ENCODE results near the gene MBTPS1. TPM values are rescaled to one million over a fixed set of nuclear protein-coding genes. Genes with fewer than 3 reads are reported as not detected.

MBTPS1 gene
- total and polyA plus RNA-seq, 2 experiments from 2014 or later = 18.1 to 49.3 TPM

- H3K27me3 ChIP-seq (ENCODE audit: insufficient read depth) = no peaks in the 10 kb centered on the region
- H3F3A ChIP-seq (replicated peaks; ENCODE audit: low read depth) = no peaks in the 10 kb centered on the region
- H3K4me3 ChIP-seq = no peak overlapping the region
- DNase-seq (ENCODE audit: low spot score) = no peak
- no peak overlapping the region for H3K4me3 Mint-ChIP-seq
- ATAC-seq = peak; percentile 28; the same call in 1 of the 3 replicates
- H3K27ac ChIP-seq (ENCODE audit: low read depth) = no peak overlapping the region
- H3K9me3 Mint-ChIP-seq = no peaks in the 10 kb centered on the region
- peaks cover 3% of the 10 kb centered on the region for H4K20me1 ChIP-seq (replicated peaks; ENCODE audit: insufficient read depth)
- TF ChIP-seq ETS1 (IDR thresholded peaks at IDR 0.05) (no peak), CTCF (conservative IDR thresholded peaks at IDR 0.05; ENCODE audit: low read depth in 2 of 2) (no peak), EZH2phosphoT487 (IDR thresholded peaks at IDR 0.05; ENCODE audit: unreplicated experiment) (no peak), CREB1 (CRISPR knock-in tag; IDR thresholded peaks at IDR 0.05; ENCODE audit: low read depth) (no peak), POLR2AphosphoS5 (IDR thresholded peaks at IDR 0.05; ENCODE audit: low read depth) (no peak), ZNF114 (CRISPR knock-in tag; IDR thresholded peaks at IDR 0.05) (no peak)
- H3K4me2 ChIP-seq = no peak overlapping the region
- no peaks in the 10 kb centered on the region for H3K79me2 ChIP-seq (replicated peaks; ENCODE audit: insufficient read depth)
- H3K27ac Mint-ChIP-seq = peak overlapping the region; percentile 65; the same call in 1 of the 2 replicates
- no peaks in the 10 kb centered on the region for H3K4me1 ChIP-seq (ENCODE audit: insufficient read depth)
- H3K36me3 ChIP-seq (ENCODE audit: insufficient read depth) = 0 out of 2 replicates have a peak, but pooled peaks cover 3% of the 10 kb centered on the region
- no peak overlapping the region for H2AFZ ChIP-seq
- H3K36me3 Mint-ChIP-seq (ENCODE audit: low read depth) = peaks cover 71% of the 10 kb centered on the region
- no peaks in the 10 kb centered on the region for H3K4me1 Mint-ChIP-seq
- H3K27me3 Mint-ChIP-seq (ENCODE audit: insufficient read depth, low read depth, poor library complexity) = peaks cover 9% of the 10 kb centered on the region
- H3K9me2 ChIP-seq (ENCODE audit: insufficient read depth) = no peaks in the 10 kb centered on the region
Measured at GRCh38 chr16:84055801-84056634, 60.7 kb downstream of the MBTPS1 start.

DNA sequence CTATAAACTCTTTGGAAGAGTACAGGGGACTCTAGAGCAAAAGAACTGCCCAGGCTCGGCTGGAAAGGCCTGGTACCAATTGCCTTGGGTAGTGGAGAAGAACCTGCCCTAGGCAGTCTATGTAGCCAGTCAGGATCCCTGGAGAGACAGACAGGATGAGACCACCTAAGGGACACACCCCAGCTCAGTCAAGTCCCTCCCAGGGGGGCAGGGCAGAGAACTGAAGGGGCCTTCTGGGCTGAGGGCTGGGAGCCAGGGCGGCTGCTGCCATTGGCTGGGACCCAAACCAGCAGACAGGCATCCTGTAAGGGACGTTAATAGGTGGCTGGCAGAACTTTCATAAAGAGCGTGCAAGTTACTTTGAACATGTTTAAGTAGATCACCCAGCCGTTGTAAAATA, 61.4 kb downstream of the MBTPS1 start:
- no peak overlapping the region for H3K27ac ChIP-seq (ENCODE audit: low read depth)
- Mint-ChIP-seq H3K9me3 (no peaks in the 10 kb centered on the region; the same call in 2 of the 3 replicates), H3K4me3 (no peak overlapping the region), H3K27me3 (ENCODE audit: insufficient read depth, low read depth, poor library complexity) (peaks cover 9% of the 10 kb centered on the region), H3K36me3 (ENCODE audit: low read depth) (peaks cover 68% of the 10 kb centered on the region), H3K27ac (no peak overlapping the region; the same call in 1 of the 2 replicates), H3K4me1 (no peaks in the 10 kb centered on the region)
- ATAC-seq (no peak), DNase-seq (ENCODE audit: low spot score) (no peak)
- H3K36me3 ChIP-seq (ENCODE audit: insufficient read depth) = no peaks in the 10 kb centered on the region
- H3K9me2 ChIP-seq (ENCODE audit: insufficient read depth) = no peaks in the 10 kb centered on the region
- H3K27me3 ChIP-seq (ENCODE audit: insufficient read depth) = no peaks in the 10 kb centered on the region
- no peaks in the 10 kb centered on the region for H3F3A ChIP-seq (replicated peaks; ENCODE audit: low read depth)
- H4K20me1 ChIP-seq (replicated peaks; ENCODE audit: insufficient read depth) = no peaks in the 10 kb centered on the region
- no peak overlapping the region for H3K4me3 ChIP-seq
- H3K79me2 ChIP-seq (replicated peaks; ENCODE audit: insufficient read depth) = no peaks in the 10 kb centered on the region
- no peak overlapping the region for H3K4me2 ChIP-seq
- H3K4me1 ChIP-seq (ENCODE audit: insufficient read depth) = no peaks in the 10 kb centered on the region
- H2AFZ ChIP-seq = no peak overlapping the region
- TF ChIP-seq CREB1 (CRISPR knock-in tag; IDR thresholded peaks at IDR 0.05; ENCODE audit: low read depth) = no peak
- no peak for TF ChIP-seq POLR2AphosphoS5 (IDR thresholded peaks at IDR 0.05; ENCODE audit: low read depth)
- TF ChIP-seq, protein P1, sequence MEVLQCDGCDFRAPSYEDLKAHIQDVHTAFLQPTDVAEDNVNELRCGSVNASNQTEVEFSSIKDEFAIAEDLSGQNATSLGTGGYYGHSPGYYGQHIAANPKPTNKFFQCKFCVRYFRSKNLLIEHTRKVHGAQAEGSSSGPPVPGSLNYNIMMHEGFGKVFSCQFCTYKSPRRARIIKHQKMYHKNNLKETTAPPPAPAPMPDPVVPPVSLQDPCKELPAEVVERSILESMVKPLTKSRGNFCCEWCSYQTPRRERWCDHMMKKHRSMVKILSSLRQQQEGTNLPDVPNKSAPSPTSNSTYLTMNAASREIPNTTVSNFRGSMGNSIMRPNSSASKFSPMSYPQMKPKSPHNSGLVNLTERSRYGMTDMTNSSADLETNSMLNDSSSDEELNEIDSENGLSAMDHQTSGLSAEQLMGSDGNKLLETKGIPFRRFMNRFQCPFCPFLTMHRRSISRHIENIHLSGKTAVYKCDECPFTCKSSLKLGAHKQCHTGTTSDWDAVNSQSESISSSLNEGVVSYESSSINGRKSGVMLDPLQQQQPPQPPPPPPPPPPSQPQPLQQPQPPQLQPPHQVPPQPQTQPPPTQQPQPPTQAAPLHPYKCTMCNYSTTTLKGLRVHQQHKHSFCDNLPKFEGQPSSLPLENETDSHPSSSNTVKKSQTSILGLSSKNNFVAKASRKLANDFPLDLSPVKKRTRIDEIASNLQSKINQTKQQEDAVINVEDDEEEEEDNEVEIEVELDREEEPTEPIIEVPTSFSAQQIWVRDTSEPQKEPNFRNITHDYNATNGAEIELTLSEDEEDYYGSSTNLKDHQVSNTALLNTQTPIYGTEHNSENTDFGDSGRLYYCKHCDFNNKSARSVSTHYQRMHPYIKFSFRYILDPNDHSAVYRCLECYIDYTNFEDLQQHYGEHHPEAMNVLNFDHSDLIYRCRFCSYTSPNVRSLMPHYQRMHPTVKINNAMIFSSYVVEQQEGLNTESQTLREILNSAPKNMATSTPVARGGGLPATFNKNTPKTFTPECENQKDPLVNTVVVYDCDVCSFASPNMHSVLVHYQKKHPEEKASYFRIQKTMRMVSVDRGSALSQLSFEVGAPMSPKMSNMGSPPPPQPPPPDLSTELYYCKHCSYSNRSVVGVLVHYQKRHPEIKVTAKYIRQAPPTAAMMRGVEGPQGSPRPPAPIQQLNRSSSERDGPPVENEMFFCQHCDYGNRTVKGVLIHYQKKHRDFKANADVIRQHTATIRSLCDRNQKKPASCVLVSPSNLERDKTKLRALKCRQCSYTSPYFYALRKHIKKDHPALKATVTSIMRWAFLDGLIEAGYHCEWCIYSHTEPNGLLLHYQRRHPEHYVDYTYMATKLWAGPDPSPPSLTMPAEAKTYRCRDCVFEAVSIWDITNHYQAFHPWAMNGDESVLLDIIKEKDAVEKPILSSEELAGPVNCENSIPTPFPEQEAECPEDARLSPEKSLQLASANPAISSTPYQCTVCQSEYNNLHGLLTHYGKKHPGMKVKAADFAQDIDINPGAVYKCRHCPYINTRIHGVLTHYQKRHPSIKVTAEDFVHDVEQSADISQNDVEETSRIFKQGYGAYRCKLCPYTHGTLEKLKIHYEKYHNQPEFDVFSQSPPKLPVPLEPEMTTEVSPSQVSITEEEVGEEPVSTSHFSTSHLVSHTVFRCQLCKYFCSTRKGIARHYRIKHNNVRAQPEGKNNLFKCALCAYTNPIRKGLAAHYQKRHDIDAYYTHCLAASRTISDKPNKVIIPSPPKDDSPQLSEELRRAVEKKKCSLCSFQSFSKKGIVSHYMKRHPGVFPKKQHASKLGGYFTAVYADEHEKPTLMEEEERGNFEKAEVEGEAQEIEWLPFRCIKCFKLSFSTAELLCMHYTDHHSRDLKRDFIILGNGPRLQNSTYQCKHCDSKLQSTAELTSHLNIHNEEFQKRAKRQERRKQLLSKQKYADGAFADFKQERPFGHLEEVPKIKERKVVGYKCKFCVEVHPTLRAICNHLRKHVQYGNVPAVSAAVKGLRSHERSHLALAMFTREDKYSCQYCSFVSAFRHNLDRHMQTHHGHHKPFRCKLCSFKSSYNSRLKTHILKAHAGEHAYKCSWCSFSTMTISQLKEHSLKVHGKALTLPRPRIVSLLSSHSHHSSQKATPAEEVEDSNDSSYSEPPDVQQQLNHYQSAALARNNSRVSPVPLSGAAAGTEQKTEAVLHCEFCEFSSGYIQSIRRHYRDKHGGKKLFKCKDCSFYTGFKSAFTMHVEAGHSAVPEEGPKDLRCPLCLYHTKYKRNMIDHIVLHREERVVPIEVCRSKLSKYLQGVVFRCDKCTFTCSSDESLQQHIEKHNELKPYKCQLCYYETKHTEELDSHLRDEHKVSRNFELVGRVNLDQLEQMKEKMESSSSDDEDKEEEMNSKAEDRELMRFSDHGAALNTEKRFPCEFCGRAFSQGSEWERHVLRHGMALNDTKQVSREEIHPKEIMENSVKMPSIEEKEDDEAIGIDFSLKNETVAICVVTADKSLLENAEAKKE (CRISPR knock-in tag; IDR thresholded peaks at IDR 0.05) = no peak
- TF ChIP-seq ETS1 (IDR thresholded peaks at IDR 0.05) = no peak
- no peak for TF ChIP-seq EZH2 (IDR thresholded peaks at IDR 0.05; ENCODE audit: low read depth, unreplicated experiment)

All from GM23338 (cell line).